DOHH2 (cell line): ENCODE results near the gene RABGAP1L.
"Not testable (repeated sequence)": the region's sequence is repeated elsewhere in the genome, so short reads cannot be mapped to it uniquely, and the experiment has no call there.

ENCODE experiments used
- H3F3A ChIP-seq: fragments of 200-600 bp; sonication (generic), shearing (Covaris generic); 2 replicates; pipeline ENCODE4 v1.6.0; 2016; ENCODE audit warnings: antibody characterized with exemption, mild to moderate bottlenecking; ENCODE audit not compliant: control insufficient read depth, insufficient read depth
- H3K27ac ChIP-seq: fragments of 200-600 bp; sonication (generic); 2 replicates; pipeline ENCODE4 v1.5.1; 2014; ENCODE audit warnings: low read depth, mild to moderate bottlenecking, low read length, moderate library complexity
- H3K27me3 ChIP-seq: fragments of 200-600 bp; sonication (generic); 2 replicates; pipeline ENCODE4 v1.6.1; 2014; ENCODE audit warnings: mild to moderate bottlenecking, low read length, mixed read lengths; ENCODE audit not compliant: control insufficient read depth
- H3K36me3 ChIP-seq: fragments of 200-600 bp; sonication (generic); 2 replicates; pipeline ENCODE4 v1.6.1; 2014; ENCODE audit warnings: mild to moderate bottlenecking, low read length, moderate library complexity, mixed read lengths; ENCODE audit not compliant: control insufficient read depth
- H3K4me1 ChIP-seq: fragments of 200-600 bp; sonication (generic); 2 replicates; pipeline ENCODE4 v1.6.1; 2014; ENCODE audit warnings: mild to moderate bottlenecking, low read length, mixed read lengths; ENCODE audit not compliant: control insufficient read depth
- H3K4me2 ChIP-seq: fragments of 200-600 bp; sonication (generic); 2 replicates; pipeline ENCODE4 v1.6.0; 2014; ENCODE audit warnings: mild to moderate bottlenecking, low read length, moderate library complexity
- H3K4me3 ChIP-seq: fragments of 200-600 bp; sonication (generic); 2 replicates; pipeline ENCODE4 v1.5.1; 2014; ENCODE audit warnings: mild to moderate bottlenecking, low read length, mixed read lengths
- H3K79me2 ChIP-seq: fragments of 200-600 bp; sonication (generic); 2 replicates; pipeline ENCODE4 v1.6.1; 2014; ENCODE audit warnings: mild to moderate bottlenecking, low read length, mixed read lengths; ENCODE audit not compliant: control insufficient read depth
- H3K9me2 ChIP-seq: fragments of 200-600 bp; sonication (generic); replicated peaks from 2 replicates; pipeline ENCODE4 v1.6.1; 2014; ENCODE audit warnings: mild to moderate bottlenecking, low read length, mixed read lengths; ENCODE audit not compliant: control insufficient read depth
- H3K9me3 ChIP-seq: fragments of 200-600 bp; sonication (generic); 2 replicates; pipeline ENCODE4 v1.6.1; 2014; ENCODE audit warnings: antibody characterized with exemption, low read length, mixed read lengths; ENCODE audit not compliant: control insufficient read depth, insufficient read depth
- H4K20me1 ChIP-seq: fragments of 200-600 bp; sonication (generic); 2 replicates; pipeline ENCODE4 v1.6.0; 2014; ENCODE audit warnings: low read depth, mild to moderate bottlenecking, antibody characterized with exemption, low read length, moderate library complexity; ENCODE audit not compliant: control insufficient read depth, insufficient read depth
- EZH2phosphoT487 ChIP-seq: fragments of 200-600 bp; sonication (generic); IDR thresholded peaks from 2 replicates; pipeline ENCODE4 v1.6.1; 2017; ENCODE audit warnings: borderline replicate concordance, mild to moderate bottlenecking, antibody characterized with exemption, low read length, moderate library complexity, mixed read lengths
- TF ChIP-seq, protein P1 (sequence below): fragments of 200-600 bp; sonication (generic); IDR thresholded peaks from one replicate; pipeline ENCODE4 v1.5.1; 2014; ENCODE audit warnings: antibody characterized with exemption, mild to moderate bottlenecking, low read depth, low read length; ENCODE audit not compliant: poor library complexity, severe bottlenecking

Gene RABGAP1L

DNA sequence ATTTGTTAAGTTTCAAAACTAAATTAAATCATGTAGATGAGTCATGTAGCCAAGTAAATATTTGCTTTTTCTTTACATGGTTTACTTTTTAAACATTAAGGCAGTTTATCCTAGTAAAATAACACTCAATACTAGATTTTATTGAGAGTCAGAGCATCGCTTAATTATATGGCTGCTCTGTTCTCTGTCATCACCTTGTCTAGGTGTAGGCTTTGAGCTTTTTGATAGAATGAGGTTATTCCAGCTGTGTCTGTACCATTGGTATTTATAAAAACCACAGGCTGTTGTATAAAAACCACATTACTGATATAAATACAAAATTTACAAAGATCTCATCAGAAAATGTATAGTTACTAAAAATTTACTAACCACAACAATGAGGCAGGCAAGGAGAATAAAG is 245.9 kb downstream of the RABGAP1L start:
- TF ChIP-seq, protein P1, sequence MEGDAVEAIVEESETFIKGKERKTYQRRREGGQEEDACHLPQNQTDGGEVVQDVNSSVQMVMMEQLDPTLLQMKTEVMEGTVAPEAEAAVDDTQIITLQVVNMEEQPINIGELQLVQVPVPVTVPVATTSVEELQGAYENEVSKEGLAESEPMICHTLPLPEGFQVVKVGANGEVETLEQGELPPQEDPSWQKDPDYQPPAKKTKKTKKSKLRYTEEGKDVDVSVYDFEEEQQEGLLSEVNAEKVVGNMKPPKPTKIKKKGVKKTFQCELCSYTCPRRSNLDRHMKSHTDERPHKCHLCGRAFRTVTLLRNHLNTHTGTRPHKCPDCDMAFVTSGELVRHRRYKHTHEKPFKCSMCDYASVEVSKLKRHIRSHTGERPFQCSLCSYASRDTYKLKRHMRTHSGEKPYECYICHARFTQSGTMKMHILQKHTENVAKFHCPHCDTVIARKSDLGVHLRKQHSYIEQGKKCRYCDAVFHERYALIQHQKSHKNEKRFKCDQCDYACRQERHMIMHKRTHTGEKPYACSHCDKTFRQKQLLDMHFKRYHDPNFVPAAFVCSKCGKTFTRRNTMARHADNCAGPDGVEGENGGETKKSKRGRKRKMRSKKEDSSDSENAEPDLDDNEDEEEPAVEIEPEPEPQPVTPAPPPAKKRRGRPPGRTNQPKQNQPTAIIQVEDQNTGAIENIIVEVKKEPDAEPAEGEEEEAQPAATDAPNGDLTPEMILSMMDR = no peak
- no peak for TF ChIP-seq EZH2phosphoT487
- no peak overlapping the region for H3K27ac ChIP-seq
- H3K9me3 ChIP-seq = no peaks in the 10 kb centered on the region
- H3K4me3 ChIP-seq = no peak overlapping the region
- no peaks in the 10 kb centered on the region for H3K9me2 ChIP-seq
- no peaks in the 10 kb centered on the region for H3K27me3 ChIP-seq
- peaks cover 38% of the 10 kb centered on the region for H3K79me2 ChIP-seq
- no peaks in the 10 kb centered on the region for H3F3A ChIP-seq
- H3K4me2 ChIP-seq = no peak overlapping the region
- no peaks in the 10 kb centered on the region for H4K20me1 ChIP-seq
- H3K36me3 ChIP-seq = peaks cover 42% of the 10 kb centered on the region
- H3K4me1 ChIP-seq = peaks cover 6% of the 10 kb centered on the region; the same call in 1 of the 2 replicates

DNA sequence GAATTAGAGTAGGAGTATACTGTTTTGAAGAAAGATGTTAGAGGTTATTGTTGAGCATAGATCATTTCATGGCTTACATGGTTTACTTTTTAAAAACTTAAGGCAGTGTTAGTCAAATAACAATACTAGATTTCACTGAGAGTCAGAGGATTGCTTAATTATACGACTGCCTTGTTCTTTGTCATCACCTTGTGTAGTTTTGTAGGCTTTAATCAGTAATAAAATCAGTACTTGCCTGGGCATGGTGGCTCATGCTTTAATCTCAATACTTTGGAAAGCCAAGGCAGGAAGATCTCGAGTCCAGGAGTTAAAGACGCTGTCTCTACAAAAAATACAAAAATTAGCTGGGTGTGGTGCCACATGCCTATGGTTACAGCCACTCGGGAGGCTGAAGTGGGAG is 247.1 kb downstream of the RABGAP1L start:
- Histone ChIP-seq H3K9me3 (peaks cover 2% of the 10 kb centered on the region; the same call in 1 of the 2 replicates), H3K9me2 (no peaks in the 10 kb centered on the region), H4K20me1 (no peaks in the 10 kb centered on the region), H3F3A (no peaks in the 10 kb centered on the region), H3K36me3 (peaks cover 34% of the 10 kb centered on the region), H3K79me2 (peaks cover 50% of the 10 kb centered on the region), H3K4me3 (no peak overlapping the region), H3K27ac (no peak overlapping the region), H3K4me2 (no peak overlapping the region), H3K4me1 (peaks cover 6% of the 10 kb centered on the region; the same call in 1 of the 2 replicates), H3K27me3 (no peaks in the 10 kb centered on the region)
- TF ChIP-seq, protein P1 = no peak
- no peak for TF ChIP-seq EZH2phosphoT487

DNA sequence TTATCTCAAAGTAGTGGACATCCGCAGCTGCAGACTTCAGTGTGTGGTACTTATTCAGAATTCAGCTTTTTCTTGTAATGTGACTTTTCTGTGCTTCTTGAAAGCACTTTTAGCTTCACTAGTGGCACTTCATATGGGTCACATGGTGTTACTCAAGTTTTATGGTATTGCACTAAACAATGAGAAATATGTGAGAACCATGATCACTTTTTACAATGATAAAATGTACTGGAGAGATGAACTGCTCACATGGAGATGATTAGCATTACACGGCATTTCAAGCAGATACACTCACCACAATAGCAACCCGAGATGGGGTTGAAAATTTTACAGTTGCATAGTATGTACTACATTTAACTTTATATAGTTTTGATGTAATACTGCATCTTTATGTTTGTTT is 248.3 kb downstream of the RABGAP1L start:
- no peaks in the 10 kb centered on the region for H3F3A ChIP-seq
- H3K27me3 ChIP-seq = no peaks in the 10 kb centered on the region
- H3K9me2 ChIP-seq = no peaks in the 10 kb centered on the region
- H3K79me2 ChIP-seq = peaks cover 58% of the 10 kb centered on the region
- peaks cover 2% of the 10 kb centered on the region; the same call in 1 of the 2 replicates for H3K9me3 ChIP-seq
- H3K36me3 ChIP-seq = peaks cover 23% of the 10 kb centered on the region
- peaks cover 6% of the 10 kb centered on the region; the same call in 1 of the 2 replicates for H3K4me1 ChIP-seq
- H3K27ac ChIP-seq = no peak overlapping the region
- H3K4me3 ChIP-seq = no peak overlapping the region
- TF ChIP-seq, protein P1 = no peak
- TF ChIP-seq EZH2phosphoT487 = no peak
- H3K4me2 ChIP-seq = no peak overlapping the region
- H4K20me1 ChIP-seq = no peaks in the 10 kb centered on the region

DNA sequence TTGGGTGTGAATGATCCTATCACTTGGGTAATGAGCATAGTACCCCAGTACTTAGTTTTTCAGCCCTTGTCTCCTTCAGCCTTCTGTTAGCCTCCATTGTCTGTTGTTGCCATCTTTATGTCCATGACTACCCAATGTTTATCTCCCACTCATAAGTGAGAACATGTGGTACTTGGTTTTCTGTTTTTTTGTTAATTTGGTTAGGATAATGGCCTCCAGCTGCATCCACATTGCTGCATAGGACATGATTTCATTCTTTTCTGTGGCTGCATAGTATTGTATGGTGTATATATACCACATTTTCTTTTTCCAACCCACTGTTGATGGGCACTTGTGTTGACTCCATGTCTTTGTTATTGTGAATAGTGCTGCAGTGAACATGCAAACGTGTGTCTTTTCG is 248.8 kb downstream of the RABGAP1L start:
- Histone ChIP-seq H3K4me2 (no peak overlapping the region), H3K36me3 (peaks cover 19% of the 10 kb centered on the region), H3K4me3 (no peak overlapping the region), H3K9me2 (no peaks in the 10 kb centered on the region), H3K27me3 (no peaks in the 10 kb centered on the region), H3K27ac (no peak overlapping the region), H3K4me1 (peaks cover 6% of the 10 kb centered on the region; the same call in 1 of the 2 replicates), H3K79me2 (peaks cover 62% of the 10 kb centered on the region), H3K9me3 (peaks cover 2% of the 10 kb centered on the region; the same call in 1 of the 2 replicates), H4K20me1 (no peaks in the 10 kb centered on the region), H3F3A (no peaks in the 10 kb centered on the region)
- TF ChIP-seq, protein P1 = no peak
- no peak for TF ChIP-seq EZH2phosphoT487

DNA sequence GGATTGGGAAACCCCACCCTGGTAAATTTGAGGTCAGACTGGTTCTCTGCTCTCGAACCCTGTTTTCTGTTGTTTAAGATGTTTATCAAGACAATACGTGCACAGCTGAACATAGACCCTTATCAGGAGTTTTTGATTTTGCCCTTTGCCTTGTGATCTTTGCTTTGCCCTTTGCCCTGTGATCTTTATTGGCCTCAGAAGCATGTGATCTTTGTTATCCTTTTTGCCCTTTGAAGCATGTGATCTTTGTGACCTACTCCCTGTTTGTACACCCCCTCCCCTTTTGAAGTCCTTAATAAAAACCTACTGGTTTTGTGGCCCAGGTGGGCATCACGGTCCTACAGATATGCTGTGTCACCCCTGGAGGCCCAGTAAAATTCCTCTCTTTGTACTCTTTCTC is 250.5 kb downstream of the RABGAP1L start:
- peaks cover 17% of the 10 kb centered on the region for H3K4me1 ChIP-seq
- not testable (repeated sequence) for H3K4me3 ChIP-seq

More for the DNA sequence above, 250.5 kb downstream of the RABGAP1L start:
- H3K9me3 ChIP-seq, H3K9me2 ChIP-seq, H4K20me1 ChIP-seq, H3F3A ChIP-seq, H3K4me2 ChIP-seq, H3K27ac ChIP-seq, H3K27me3 ChIP-seq: not testable (repeated sequence)
- Histone ChIP-seq H3K79me2 (peaks cover 71% of the 10 kb centered on the region), H3K36me3 (peaks cover 22% of the 10 kb centered on the region)
